HG03469 (cell line): Measurements from ENCODE around the gene SLX9.
"Not testable (repeated sequence)": the region's sequence is repeated elsewhere in the genome, so short reads cannot be mapped to it uniquely, and the experiment has no call there.

ENCODE experiments used
- ATAC-seq: cut with Tn5 transposase; IDR thresholded peaks from one replicate; pipeline ENCODE4 v1.9.1; 2021; ENCODE audit warnings: mild to moderate bottlenecking, moderate library complexity, moderate number of reproducible peaks; ENCODE audit not compliant: unreplicated experiment

SLX9 gene

GRCh38 chr21:44901391-44902074 lies 38.3 kb upstream of the SLX9 start:
- no peak for ATAC-seq

- ATAC-seq, result no peak
These were observed 37.4 kb upstream of the SLX9 start for GRCh38 chr21:44902268-44903049.

GRCh38 chr21:44903050-44903685 lies 36.7 kb upstream of the SLX9 start:
- ATAC-seq, result no peak

GRCh38 chr21:44903689-44904088 lies 36.1 kb upstream of the SLX9 start:
- ATAC-seq, result no peak

GRCh38 chr21:44904141-44904923 lies 35.5 kb upstream of the SLX9 start:
- ATAC-seq, result no peak

GRCh38 chr21:44905016-44905727 lies 34.7 kb upstream of the SLX9 start:
- ATAC-seq, result no peak

GRCh38 chr21:44905728-44906090 lies 34.1 kb upstream of the SLX9 start:
- no peak for ATAC-seq

GRCh38 chr21:44907225-44907965 lies 32.4 kb upstream of the SLX9 start:
- ATAC-seq, result no peak

GRCh38 chr21:44907966-44908895 lies 31.6 kb upstream of the SLX9 start:
- no peak for ATAC-seq

- no peak for ATAC-seq
These were observed 30.9 kb upstream of the SLX9 start for GRCh38 chr21:44908908-44909307.

GRCh38 chr21:44909719-44910118 lies 30.1 kb upstream of the SLX9 start:
- ATAC-seq, result no peak

- no peak for ATAC-seq
These were observed 29.4 kb upstream of the SLX9 start for GRCh38 chr21:44910229-44911067.

GRCh38 chr21:44911068-44911383 lies 28.8 kb upstream of the SLX9 start:
- ATAC-seq, result no peak

- ATAC-seq, result no peak
These were observed 28.3 kb upstream of the SLX9 start for GRCh38 chr21:44911384-44912157.

- no peak for ATAC-seq
These were observed 27.7 kb upstream of the SLX9 start for GRCh38 chr21:44912158-44912473.

- not testable (repeated sequence) for ATAC-seq
These were observed 27.1 kb upstream of the SLX9 start for GRCh38 chr21:44912506-44913412.
